DOHH2 (cell line): ENCODE results near the gene XKR3.

Source experiments
- H3F3A ChIP-seq: fragments of 200-600 bp; sonication (generic), shearing (Covaris generic); 2 replicates; pipeline ENCODE4 v1.6.0; 2016; ENCODE audit warnings: antibody characterized with exemption, mild to moderate bottlenecking; ENCODE audit not compliant: control insufficient read depth, insufficient read depth
- H3K27ac ChIP-seq: fragments of 200-600 bp; sonication (generic); 2 replicates; pipeline ENCODE4 v1.5.1; 2014; ENCODE audit warnings: low read depth, mild to moderate bottlenecking, low read length, moderate library complexity
- H3K27me3 ChIP-seq: fragments of 200-600 bp; sonication (generic); 2 replicates; pipeline ENCODE4 v1.6.1; 2014; ENCODE audit warnings: mild to moderate bottlenecking, low read length, mixed read lengths; ENCODE audit not compliant: control insufficient read depth
- H3K36me3 ChIP-seq: fragments of 200-600 bp; sonication (generic); 2 replicates; pipeline ENCODE4 v1.6.1; 2014; ENCODE audit warnings: mild to moderate bottlenecking, low read length, moderate library complexity, mixed read lengths; ENCODE audit not compliant: control insufficient read depth
- H3K4me1 ChIP-seq: fragments of 200-600 bp; sonication (generic); 2 replicates; pipeline ENCODE4 v1.6.1; 2014; ENCODE audit warnings: mild to moderate bottlenecking, low read length, mixed read lengths; ENCODE audit not compliant: control insufficient read depth
- H3K4me2 ChIP-seq: fragments of 200-600 bp; sonication (generic); 2 replicates; pipeline ENCODE4 v1.6.0; 2014; ENCODE audit warnings: mild to moderate bottlenecking, low read length, moderate library complexity
- H3K4me3 ChIP-seq: fragments of 200-600 bp; sonication (generic); 2 replicates; pipeline ENCODE4 v1.5.1; 2014; ENCODE audit warnings: mild to moderate bottlenecking, low read length, mixed read lengths
- H3K79me2 ChIP-seq: fragments of 200-600 bp; sonication (generic); 2 replicates; pipeline ENCODE4 v1.6.1; 2014; ENCODE audit warnings: mild to moderate bottlenecking, low read length, mixed read lengths; ENCODE audit not compliant: control insufficient read depth
- H3K9me2 ChIP-seq: fragments of 200-600 bp; sonication (generic); replicated peaks from 2 replicates; pipeline ENCODE4 v1.6.1; 2014; ENCODE audit warnings: mild to moderate bottlenecking, low read length, mixed read lengths; ENCODE audit not compliant: control insufficient read depth
- H3K9me3 ChIP-seq: fragments of 200-600 bp; sonication (generic); 2 replicates; pipeline ENCODE4 v1.6.1; 2014; ENCODE audit warnings: antibody characterized with exemption, low read length, mixed read lengths; ENCODE audit not compliant: control insufficient read depth, insufficient read depth
- H4K20me1 ChIP-seq: fragments of 200-600 bp; sonication (generic); 2 replicates; pipeline ENCODE4 v1.6.0; 2014; ENCODE audit warnings: low read depth, mild to moderate bottlenecking, antibody characterized with exemption, low read length, moderate library complexity; ENCODE audit not compliant: control insufficient read depth, insufficient read depth
- EZH2phosphoT487 ChIP-seq: fragments of 200-600 bp; sonication (generic); IDR thresholded peaks from 2 replicates; pipeline ENCODE4 v1.6.1; 2017; ENCODE audit warnings: borderline replicate concordance, mild to moderate bottlenecking, antibody characterized with exemption, low read length, moderate library complexity, mixed read lengths
- TF ChIP-seq, protein P1 (sequence below): fragments of 200-600 bp; sonication (generic); IDR thresholded peaks from one replicate; pipeline ENCODE4 v1.5.1; 2014; ENCODE audit warnings: antibody characterized with exemption, mild to moderate bottlenecking, low read depth, low read length; ENCODE audit not compliant: poor library complexity, severe bottlenecking

Gene XKR3

DNA sequence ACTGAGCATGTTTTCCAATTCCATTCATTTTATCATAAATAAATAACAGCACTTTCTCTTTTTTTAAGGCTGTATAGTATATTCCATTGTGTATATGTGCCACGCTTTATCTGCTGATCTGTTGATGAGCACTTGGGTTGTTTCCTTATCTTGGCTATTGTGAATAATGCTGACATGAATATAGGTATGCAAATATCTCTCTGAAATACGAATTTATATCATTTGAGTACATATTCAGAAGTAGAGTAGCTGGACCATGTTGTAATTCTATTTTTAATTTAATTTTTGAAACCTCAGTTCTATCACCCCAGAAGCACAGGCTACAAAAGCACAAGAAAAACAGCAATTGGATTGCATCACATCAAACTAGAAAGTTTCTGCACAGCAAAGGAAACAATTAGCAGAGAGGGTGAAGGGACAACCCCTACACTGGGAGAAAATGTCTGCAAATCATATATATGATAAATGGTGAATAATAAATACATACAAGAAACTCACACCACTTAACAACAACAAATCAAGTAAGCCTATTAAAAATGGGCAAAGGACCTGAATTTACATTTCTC lies 43.4 kb downstream of the XKR3 start:
- Histone ChIP-seq H3K79me2 (no peaks in the 10 kb centered on the region), H3K36me3 (no peaks in the 10 kb centered on the region), H3K27ac (no peak overlapping the region), H3K4me1 (no peaks in the 10 kb centered on the region), H3F3A (no peaks in the 10 kb centered on the region), H3K9me3 (no peaks in the 10 kb centered on the region), H4K20me1 (no peaks in the 10 kb centered on the region), H3K4me2 (no peak overlapping the region), H3K9me2 (no peaks in the 10 kb centered on the region), H3K4me3 (no peak overlapping the region), H3K27me3 (no peaks in the 10 kb centered on the region)
- no peak for TF ChIP-seq EZH2phosphoT487
- TF ChIP-seq, protein P1, sequence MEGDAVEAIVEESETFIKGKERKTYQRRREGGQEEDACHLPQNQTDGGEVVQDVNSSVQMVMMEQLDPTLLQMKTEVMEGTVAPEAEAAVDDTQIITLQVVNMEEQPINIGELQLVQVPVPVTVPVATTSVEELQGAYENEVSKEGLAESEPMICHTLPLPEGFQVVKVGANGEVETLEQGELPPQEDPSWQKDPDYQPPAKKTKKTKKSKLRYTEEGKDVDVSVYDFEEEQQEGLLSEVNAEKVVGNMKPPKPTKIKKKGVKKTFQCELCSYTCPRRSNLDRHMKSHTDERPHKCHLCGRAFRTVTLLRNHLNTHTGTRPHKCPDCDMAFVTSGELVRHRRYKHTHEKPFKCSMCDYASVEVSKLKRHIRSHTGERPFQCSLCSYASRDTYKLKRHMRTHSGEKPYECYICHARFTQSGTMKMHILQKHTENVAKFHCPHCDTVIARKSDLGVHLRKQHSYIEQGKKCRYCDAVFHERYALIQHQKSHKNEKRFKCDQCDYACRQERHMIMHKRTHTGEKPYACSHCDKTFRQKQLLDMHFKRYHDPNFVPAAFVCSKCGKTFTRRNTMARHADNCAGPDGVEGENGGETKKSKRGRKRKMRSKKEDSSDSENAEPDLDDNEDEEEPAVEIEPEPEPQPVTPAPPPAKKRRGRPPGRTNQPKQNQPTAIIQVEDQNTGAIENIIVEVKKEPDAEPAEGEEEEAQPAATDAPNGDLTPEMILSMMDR = no peak

DNA sequence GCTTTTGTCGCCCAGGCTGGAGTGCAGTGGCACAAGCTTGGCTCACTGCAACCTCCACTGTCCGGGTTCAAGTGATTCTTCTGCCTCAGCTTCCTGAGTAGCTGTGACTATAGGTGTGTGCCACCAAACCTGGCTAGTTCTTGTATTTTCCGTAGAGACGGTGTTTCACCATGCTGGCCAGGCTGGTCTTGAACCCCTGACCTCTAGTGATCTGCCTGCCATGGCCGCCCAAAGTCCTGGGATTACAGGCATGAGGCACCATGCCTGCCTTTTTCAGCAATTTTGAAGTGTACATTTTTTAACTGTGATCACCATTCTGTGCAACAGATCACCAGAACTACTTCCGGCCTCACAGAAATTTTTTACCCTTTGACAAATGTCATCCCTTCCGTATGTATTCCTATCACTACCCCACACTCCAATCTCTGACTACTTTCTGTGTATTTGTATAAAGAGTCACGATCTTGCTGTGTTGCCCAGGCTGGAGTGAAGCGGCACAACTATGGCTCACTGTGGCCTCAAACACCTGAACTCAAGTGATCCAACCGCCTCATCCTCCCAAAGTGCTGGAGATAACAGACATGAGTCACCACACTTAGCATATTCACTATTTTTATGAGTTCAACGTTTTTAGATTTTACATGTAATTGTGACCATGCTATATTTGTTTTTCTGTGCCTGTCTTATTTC lies 44.0 kb downstream of the XKR3 start:
- no peaks in the 10 kb centered on the region for H4K20me1 ChIP-seq
- TF ChIP-seq EZH2phosphoT487 = no peak
- TF ChIP-seq, protein P1 = no peak
- no peaks in the 10 kb centered on the region for H3K79me2 ChIP-seq

DNA sequence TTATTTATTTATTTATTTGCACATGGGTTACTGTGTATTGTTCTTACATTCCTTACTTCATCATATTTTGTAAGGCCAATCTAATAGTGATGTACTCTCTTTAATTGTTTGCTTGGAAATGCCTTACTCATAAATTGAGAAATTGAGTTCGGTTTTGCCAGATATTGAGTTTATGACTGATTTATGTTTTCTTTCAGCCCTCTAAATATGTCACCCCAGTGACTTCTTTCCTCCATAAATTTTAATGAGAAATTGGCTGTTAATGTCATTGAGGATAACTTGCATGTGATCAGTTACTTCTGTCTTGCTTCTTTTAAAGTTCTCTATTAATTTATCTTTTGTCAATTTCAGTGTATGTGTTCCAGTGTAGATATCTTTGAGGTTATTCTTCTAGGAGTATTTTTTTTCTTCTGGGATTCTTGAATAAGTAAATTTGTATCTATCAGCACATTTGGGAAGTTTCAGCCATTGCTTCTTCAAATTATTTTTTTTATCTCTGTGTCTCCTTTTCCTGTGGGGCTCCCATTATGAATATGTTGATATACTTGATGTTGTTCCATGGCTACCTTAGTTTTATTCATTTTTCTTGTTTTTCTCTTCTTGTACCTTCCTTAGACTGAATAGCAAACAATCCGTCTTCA lies 47.8 kb downstream of the XKR3 start:
- Histone ChIP-seq H3K79me2 (no peaks in the 10 kb centered on the region), H4K20me1 (no peaks in the 10 kb centered on the region), H3K4me3 (no peak overlapping the region), H3K4me1 (no peaks in the 10 kb centered on the region), H3K4me2 (no peak overlapping the region), H3K27me3 (no peaks in the 10 kb centered on the region), H3K9me2 (no peaks in the 10 kb centered on the region), H3F3A (no peaks in the 10 kb centered on the region), H3K9me3 (no peaks in the 10 kb centered on the region), H3K36me3 (no peaks in the 10 kb centered on the region), H3K27ac (no peak overlapping the region)
- TF ChIP-seq, protein P1 = no peak
- no peak for TF ChIP-seq EZH2phosphoT487

More for the DNA sequence above, 44.0 kb downstream of the XKR3 start:
- Histone ChIP-seq H3K27me3 (no peaks in the 10 kb centered on the region), H3K27ac (no peak overlapping the region), H3K9me2 (no peaks in the 10 kb centered on the region), H3K4me3 (no peak overlapping the region), H3K4me2 (no peak overlapping the region), H3K36me3 (no peaks in the 10 kb centered on the region), H3K4me1 (no peaks in the 10 kb centered on the region), H3F3A (no peaks in the 10 kb centered on the region), H3K9me3 (no peaks in the 10 kb centered on the region)
